ENCODE results near the gene MPZL3.

MPZL3 gene, protein sequence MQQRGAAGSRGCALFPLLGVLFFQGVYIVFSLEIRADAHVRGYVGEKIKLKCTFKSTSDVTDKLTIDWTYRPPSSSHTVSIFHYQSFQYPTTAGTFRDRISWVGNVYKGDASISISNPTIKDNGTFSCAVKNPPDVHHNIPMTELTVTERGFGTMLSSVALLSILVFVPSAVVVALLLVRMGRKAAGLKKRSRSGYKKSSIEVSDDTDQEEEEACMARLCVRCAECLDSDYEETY

DNA sequence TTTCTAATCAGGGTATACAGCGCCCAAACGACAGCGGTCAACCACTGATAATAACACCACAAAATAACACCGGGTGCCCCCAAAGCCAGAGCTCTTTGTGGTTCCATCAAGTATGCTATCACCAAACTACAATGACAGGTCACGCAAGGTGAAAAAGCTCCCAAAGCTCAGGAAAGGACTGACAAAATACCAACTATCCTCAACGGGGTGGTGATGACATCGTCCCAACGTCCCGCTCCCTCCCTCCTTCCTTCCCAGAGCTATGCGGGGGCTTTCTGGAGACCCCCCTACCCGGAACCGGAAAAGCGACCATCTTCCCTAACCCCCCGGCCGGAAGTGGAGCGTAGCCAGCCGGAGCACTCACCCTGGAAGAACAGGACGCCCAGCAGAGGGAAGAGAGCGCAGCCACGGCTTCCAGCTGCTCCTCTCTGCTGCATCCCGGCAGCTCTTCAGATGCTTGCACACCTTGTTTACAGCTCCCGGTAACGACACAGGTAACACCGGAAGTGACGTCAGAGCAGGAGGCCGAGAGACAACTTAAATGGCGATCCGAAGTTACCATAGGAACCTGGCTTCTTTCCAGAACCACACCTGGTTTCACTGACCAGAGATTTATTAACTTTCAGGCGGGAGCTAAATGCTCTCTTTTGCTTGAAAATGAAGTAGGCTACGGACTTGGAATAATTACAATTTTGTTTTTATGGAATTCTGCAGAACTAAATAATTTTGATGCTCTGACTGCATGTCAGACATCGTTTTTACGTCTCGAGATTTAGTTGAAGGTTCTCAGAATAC lies at the start of gene MPZL3:
Gene MPZL3 (minus strand): TSS at position 508 of the 795 bp plus-strand sequence. CDS start 71 bp downstream, at position 437.
- DNase-seq (ENCODE audit: low read depth), result peak; percentile 67

- no peak for DNase-seq (ENCODE audit: low read depth)
These were observed 49.5 kb upstream of the MPZL3 start for GRCh38 chr11:118301600-118302195.

- no peak for DNase-seq (ENCODE audit: low read depth)
These were observed 43.8 kb upstream of the MPZL3 start for GRCh38 chr11:118295815-118296454.

DNA sequence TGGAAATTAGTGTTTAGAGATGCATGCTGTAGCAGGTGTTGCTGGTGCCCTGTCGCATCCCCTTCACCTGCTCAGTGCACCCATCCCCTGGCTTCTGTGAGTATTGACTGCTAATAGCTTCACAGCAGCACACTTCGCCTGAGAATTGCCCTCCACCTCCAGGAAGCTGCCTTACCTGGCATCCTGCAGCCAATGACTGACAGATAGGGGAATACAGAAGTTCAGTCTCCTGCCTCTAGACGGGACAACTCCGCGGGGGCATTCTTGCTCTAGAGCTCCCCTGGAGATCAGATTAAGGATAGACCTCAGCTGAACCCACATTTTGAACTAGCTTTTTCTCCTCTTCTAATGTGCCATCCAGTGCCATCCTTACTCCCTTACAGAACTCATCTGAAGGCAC lies 43.0 kb upstream of the MPZL3 start:
- no peak for DNase-seq (ENCODE audit: low read depth)

GRCh38 chr11:118294053-118294452 lies 41.9 kb upstream of the MPZL3 start:
- DNase-seq (ENCODE audit: low read depth), result no peak

DNA sequence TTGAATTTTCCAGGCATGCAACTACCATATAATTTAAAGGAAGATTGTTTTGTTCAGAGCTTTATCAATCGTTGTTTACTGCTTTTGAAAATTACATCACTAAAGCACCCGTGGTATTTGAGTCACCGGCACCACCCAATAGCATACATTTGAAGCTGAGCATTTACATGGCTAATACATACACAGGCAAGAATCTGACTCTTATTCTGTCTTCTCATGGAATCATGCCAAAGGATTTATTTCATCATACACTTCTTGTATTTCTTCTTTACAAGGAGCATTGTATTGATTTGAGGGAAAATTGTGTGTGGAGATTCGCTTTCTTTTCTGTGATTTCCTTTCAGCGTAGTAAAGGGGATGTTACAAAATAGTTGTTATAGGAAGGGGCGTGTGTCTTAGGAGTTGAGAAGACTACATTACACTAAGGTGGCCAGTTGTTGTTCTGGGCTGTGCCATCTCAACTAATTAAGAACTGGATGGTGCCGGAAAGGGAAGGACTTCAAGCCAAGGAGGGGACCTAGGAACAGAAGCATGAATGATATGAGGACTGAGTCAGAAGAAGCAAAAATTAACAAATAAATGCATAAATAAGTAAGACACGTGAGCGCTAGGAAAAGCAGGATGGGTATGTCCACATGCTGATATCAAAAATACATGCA lies 39.4 kb upstream of the MPZL3 start:
- peak; percentile 38 for DNase-seq (ENCODE audit: low read depth)

GRCh38 chr11:118290923-118291322 lies 38.8 kb upstream of the MPZL3 start:
- no peak for DNase-seq (ENCODE audit: low read depth)

GRCh38 chr11:118289401-118289800 lies 37.2 kb upstream of the MPZL3 start:
- DNase-seq (ENCODE audit: low read depth), result peak; percentile 29

- no peak for DNase-seq (ENCODE audit: low read depth)
These were observed 34.8 kb upstream of the MPZL3 start for GRCh38 chr11:118287006-118287405.

GRCh38 chr11:118286545-118286944 lies 34.4 kb upstream of the MPZL3 start:
- no peak for DNase-seq (ENCODE audit: low read depth)

GRCh38 chr11:118283756-118284350 lies 31.7 kb upstream of the MPZL3 start:
- no peak for DNase-seq (ENCODE audit: low read depth)

DNA sequence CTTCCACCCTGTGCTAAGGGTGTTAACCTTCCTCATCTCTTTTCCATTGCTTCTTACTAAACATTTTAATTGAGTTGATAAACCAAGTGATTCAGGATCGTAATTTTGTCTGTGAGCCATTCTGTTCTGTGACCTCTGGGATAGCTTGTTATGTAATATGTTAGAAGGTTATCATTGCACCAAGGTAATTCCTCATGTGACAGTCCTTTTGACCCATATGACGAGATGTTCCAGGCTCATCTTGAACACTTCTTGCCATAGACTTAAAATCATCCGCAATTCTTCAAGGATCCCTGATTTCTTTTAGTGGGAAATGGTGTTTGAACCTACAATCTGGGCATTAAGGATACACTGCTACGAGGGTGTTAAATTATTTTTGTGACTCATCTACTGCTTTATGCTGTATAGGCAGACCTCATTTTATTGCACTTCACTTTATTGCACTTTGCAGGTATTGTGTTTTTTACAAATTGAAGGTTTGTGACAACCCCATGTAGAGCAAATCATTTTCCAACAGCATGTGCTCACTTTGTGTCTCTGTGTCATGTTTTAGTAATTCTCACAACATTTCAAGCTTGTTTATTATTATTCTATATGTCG lies 31.0 kb upstream of the MPZL3 start:
- no peak for DNase-seq (ENCODE audit: low read depth)

DNA sequence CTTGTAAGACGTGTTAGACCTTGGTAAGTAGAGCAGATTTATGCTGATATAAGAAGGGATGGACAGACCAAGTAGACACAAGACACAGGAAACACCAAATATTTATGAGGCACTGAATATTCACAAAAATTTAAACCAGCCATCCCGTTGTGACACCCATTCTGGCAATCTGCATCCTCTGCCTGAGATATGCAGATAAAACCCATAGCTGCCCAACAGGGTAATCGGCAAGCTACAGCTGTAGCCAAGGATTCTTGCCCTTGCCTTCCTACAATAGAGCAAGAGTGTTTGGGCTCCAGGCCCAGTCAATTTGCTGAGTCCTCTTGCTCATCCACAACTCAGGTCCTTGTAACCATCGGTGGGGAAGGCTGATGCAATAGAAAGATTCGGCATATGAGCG lies 30.4 kb upstream of the MPZL3 start:
- DNase-seq (ENCODE audit: low read depth), result no peak

- DNase-seq (ENCODE audit: low read depth), result no peak
These were observed 29.1 kb upstream of the MPZL3 start for GRCh38 chr11:118281284-118281683.

DNA sequence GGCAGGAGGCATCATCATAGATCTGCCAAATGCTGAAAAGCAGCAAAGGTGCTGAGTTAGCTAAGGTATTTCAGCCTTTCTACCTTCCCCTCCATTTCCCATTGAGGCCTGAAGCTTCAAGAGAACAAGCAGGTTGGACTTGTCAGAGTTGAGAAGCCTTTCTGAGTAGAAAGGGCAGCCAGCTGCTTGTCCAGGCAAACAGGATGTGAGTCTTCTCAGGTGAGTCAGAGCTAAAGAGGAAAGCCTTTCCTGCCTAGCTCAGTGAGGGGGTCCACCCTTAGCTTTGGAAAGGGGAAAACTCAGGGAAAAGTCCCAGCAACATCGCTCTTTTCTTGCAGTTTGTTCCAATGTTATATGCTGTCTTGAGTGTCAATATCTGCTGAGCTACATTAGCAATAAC lies 25.1 kb upstream of the MPZL3 start:
- no peak for DNase-seq (ENCODE audit: low read depth)

GRCh38 chr11:118276422-118276821 lies 24.3 kb upstream of the MPZL3 start:
- DNase-seq (ENCODE audit: low read depth), result no peak

DNA sequence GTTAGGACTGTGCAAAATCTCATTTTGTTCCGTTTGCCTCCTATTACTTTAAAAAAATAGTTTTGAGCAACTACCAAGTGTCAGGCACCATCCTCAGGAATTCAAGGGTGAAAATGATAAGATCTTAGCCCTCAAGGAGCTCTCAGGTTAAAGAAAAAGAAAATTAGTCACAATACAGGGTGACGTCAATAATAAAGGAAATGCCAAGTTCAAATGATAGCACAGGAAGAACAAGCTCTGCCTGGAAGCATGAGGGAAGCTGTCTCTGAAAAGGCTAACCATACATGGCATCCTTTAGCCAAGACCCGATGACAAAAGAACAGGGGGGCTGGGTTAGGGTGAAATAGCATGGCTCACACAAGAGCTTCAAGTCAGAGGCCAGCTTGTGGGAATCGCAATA lies 23.0 kb upstream of the MPZL3 start:
- DNase-seq (ENCODE audit: low read depth), result no peak

GRCh38 chr11:118274186-118274585 lies 22.0 kb upstream of the MPZL3 start:
- DNase-seq (ENCODE audit: low read depth), result no peak

DNA sequence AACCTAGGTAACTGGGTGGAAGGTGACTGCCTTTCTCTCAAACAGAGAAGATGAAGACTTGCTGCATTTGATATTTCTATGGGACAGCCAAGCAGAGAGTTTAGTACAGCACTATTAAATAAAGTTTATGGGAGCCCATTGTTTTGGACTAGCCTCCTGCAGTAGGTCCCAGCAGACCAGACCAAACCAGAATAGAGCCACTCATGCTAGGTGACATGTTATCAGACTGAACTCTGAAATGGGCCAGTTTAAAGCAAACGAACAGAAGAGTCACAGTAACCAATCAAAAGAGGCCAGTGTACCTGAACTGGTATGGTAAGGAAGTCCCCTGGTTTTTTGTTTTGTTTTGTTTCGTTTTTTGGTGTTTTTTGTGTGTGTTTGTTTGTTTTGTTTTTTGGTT lies 19.8 kb upstream of the MPZL3 start:
- no peak for DNase-seq (ENCODE audit: low read depth)

DNA sequence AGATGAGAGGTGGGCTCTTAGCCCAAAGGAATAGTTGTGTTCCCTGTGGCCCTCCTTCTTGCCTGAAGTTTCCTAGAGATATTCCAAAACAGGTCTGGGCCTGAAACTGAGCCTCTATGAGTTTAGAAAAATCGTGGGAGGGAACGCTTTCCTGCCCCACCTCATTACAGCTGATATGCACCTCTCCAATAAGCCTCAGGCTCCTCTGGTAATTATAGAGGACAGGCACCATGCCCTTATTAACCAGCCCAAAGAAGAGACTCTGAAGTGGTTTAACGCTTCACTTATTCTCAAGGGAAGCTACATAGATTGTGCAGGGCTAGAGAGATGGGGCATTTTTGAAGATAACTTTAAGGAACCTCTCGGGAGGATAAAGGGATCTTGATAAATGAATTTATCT lies 15.3 kb upstream of the MPZL3 start:
- DNase-seq (ENCODE audit: low read depth), result no peak

GRCh38 chr11:118265954-118266353 lies 13.8 kb upstream of the MPZL3 start:
- no peak for DNase-seq (ENCODE audit: low read depth)
